ENCODE data around the gene TMEM167A. TPM values are rescaled to one million over a fixed set of nuclear protein-coding genes. Genes with fewer than 3 reads are reported as not detected.

Gene TMEM167A
- total and polyA plus RNA-seq, 2 of the 4 experiments (the other 2 are of a cell fraction) = 34.6 to 45.1 TPM

DNA sequence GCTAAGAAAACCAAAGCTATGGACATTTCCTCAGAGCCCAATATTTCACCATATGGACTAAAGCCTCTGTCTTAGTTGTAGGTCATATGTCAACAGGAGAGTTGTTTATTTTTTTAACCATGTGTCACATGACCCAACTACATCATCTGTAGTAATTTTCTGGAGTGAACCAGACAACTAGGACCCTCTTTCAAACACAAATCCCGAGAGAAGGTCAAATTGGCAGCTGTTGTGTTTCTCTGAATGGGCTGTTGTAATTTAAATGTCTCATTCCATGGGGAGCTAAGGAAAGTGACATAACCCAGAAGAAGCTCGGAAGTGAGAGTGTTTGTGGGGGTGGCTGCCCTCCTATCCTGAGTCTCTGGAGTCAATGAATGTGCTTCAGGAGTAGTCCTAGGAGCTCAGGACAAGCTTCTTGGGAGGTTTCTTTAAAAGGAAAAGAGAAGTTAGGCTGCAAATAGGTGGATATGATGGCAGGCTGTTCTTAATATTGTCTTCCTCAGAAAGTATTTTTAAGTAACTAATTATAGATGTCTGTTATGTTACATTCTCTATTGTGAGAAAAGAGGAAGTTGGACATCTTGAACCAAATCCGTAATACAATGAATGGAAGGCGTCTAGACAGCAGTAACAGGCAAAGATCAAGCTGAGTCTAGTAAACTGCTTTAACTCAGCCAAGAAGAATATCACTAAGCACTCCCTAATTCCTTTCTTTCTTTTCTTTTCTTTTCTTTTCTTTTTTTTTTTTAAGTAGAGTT, 50.1 kb downstream of the TMEM167A start:
- H3K27ac ChIP-seq (ENCODE audit: insufficient read depth, low read length) = no peak overlapping the region
- in situ Hi-C loops (cut with MboI; ENCODE audit: low sequenced_read_pairs) = no loop called here
- H4K20me1 ChIP-seq (ENCODE audit: insufficient read depth, low read length) = no peaks in the 10 kb centered on the region
- POLR2A ChIA-PET (ENCODE audit: unreplicated experiment) = no interaction called here
- no peak overlapping the region for H2BK15ac ChIP-seq (ENCODE audit: low read depth, low read length)
- H3K18ac ChIP-seq (ENCODE audit: low read depth, low read length) = no peak overlapping the region
- no peak overlapping the region for H3K4me3 ChIP-seq (ENCODE audit: insufficient read depth, low read depth, low read length)
- no peak overlapping the region for H3K56ac ChIP-seq (ENCODE audit: extremely low read depth, insufficient read depth, low read length)
- H3K36me3 ChIP-seq (ENCODE audit: control insufficient read depth, insufficient read depth, low read length) = no peaks in the 10 kb centered on the region
- no peak for ATAC-seq (ENCODE audit: low read depth)
- H3K9ac ChIP-seq (ENCODE audit: low read depth, low read length) = no peak overlapping the region
- no peaks in the 10 kb centered on the region for H3K27me3 ChIP-seq (ENCODE audit: control insufficient read depth, insufficient read depth, low read length)
- H2AK5ac ChIP-seq (ENCODE audit: low read depth, low read length) = no peak overlapping the region
- H3K14ac ChIP-seq (replicated peaks; ENCODE audit: low read depth, low read length) = no peak overlapping the region
- H2BK20ac ChIP-seq (ENCODE audit: low read depth, low read length) = no peak overlapping the region
- H2BK120ac ChIP-seq (ENCODE audit: low read depth, low read length) = no peak overlapping the region
- H4K91ac ChIP-seq (ENCODE audit: insufficient read depth, low read depth, low read length) = no peak overlapping the region
- dilution Hi-C loops (cut with HindIII; ENCODE audit: low sequenced_read_pairs, unreplicated experiment) = no loop called here
- no peaks in the 10 kb centered on the region for H3K79me1 ChIP-seq (ENCODE audit: low read depth in 1 of 2, low read length in 2 of 2)
- TF ChIP-seq RFX5 (IDR thresholded peaks at IDR 0.05; ENCODE audit: low read depth, low read length) (no peak), MAZ (IDR thresholded peaks at IDR 0.05; ENCODE audit: borderline replicate concordance, low read depth, low read length) (no peak), RAD21 (IDR thresholded peaks at IDR 0.05; ENCODE audit: low read length) (no peak), NFE2L2 (IDR thresholded peaks at IDR 0.05; ENCODE audit: low read depth, low read length) (no peak), CEBPB (IDR thresholded peaks at IDR 0.05; ENCODE audit: low read depth, low read length) (no peak), MXI1 (IDR thresholded peaks at IDR 0.05; ENCODE audit: borderline replicate concordance, low read depth, low read length) (no peak), CHD1 (IDR thresholded peaks at IDR 0.05; ENCODE audit: low read depth, low read length) (no peak), POLR2A (IDR thresholded peaks at IDR 0.05; ENCODE audit: low read depth, low read length) (no peak), RCOR1 (IDR thresholded peaks at IDR 0.05; ENCODE audit: insufficient replicate concordance, low read length) (no peak), SMC3 (IDR thresholded peaks at IDR 0.05; ENCODE audit: low read depth, low read length) (no peak), BHLHE40 (IDR thresholded peaks at IDR 0.05; ENCODE audit: low read depth, low read length) (no peak), FOS (IDR thresholded peaks at IDR 0.05; ENCODE audit: low read depth, low read length) (no peak), MAFK (IDR thresholded peaks at IDR 0.05; ENCODE audit: low read depth, low read length) (no peak)
- TF ChIP-seq, protein P1, sequence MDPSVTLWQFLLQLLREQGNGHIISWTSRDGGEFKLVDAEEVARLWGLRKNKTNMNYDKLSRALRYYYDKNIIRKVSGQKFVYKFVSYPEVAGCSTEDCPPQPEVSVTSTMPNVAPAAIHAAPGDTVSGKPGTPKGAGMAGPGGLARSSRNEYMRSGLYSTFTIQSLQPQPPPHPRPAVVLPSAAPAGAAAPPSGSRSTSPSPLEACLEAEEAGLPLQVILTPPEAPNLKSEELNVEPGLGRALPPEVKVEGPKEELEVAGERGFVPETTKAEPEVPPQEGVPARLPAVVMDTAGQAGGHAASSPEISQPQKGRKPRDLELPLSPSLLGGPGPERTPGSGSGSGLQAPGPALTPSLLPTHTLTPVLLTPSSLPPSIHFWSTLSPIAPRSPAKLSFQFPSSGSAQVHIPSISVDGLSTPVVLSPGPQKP (IDR thresholded peaks at IDR 0.05; ENCODE audit: borderline replicate concordance, low read depth, low read length) = no peak
- TF ChIP-seq, protein P2, sequence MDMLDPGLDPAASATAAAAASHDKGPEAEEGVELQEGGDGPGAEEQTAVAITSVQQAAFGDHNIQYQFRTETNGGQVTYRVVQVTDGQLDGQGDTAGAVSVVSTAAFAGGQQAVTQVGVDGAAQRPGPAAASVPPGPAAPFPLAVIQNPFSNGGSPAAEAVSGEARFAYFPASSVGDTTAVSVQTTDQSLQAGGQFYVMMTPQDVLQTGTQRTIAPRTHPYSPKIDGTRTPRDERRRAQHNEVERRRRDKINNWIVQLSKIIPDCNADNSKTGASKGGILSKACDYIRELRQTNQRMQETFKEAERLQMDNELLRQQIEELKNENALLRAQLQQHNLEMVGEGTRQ (IDR thresholded peaks at IDR 0.05; ENCODE audit: low read depth, low read length) = no peak
- TF ChIP-seq, protein P3, sequence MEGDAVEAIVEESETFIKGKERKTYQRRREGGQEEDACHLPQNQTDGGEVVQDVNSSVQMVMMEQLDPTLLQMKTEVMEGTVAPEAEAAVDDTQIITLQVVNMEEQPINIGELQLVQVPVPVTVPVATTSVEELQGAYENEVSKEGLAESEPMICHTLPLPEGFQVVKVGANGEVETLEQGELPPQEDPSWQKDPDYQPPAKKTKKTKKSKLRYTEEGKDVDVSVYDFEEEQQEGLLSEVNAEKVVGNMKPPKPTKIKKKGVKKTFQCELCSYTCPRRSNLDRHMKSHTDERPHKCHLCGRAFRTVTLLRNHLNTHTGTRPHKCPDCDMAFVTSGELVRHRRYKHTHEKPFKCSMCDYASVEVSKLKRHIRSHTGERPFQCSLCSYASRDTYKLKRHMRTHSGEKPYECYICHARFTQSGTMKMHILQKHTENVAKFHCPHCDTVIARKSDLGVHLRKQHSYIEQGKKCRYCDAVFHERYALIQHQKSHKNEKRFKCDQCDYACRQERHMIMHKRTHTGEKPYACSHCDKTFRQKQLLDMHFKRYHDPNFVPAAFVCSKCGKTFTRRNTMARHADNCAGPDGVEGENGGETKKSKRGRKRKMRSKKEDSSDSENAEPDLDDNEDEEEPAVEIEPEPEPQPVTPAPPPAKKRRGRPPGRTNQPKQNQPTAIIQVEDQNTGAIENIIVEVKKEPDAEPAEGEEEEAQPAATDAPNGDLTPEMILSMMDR (conservative IDR thresholded peaks at IDR 0.05; ENCODE audit: low read depth, low read length) = no peak
- no TSS peak for BruUV-seq (replicated peaks)
- no CpG with 5 or more reads among the region's 4 CpGs for WGBS, 2 experiments (ENCODE audit: extremely low coverage in 2 of 2, insufficient read length in 1 of 2)
- no peak overlapping the region for H2AFZ ChIP-seq (replicated peaks; ENCODE audit: low read length, poor library complexity)
- peak; percentile 5 for DNase-seq
- H2AK9ac ChIP-seq (replicated peaks; ENCODE audit: low read depth, low read length, poor library complexity) = no peak overlapping the region
- intact Hi-C loops (cut with micrococcal nuclease) = no loop called here
- H3K9me1 ChIP-seq (ENCODE audit: insufficient read depth, low read length) = no peaks in the 10 kb centered on the region
- no peak overlapping the region for H3K4ac ChIP-seq (ENCODE audit: low read depth, low read length)
- no peaks in the 10 kb centered on the region for H3K9me3 ChIP-seq (ENCODE audit: control insufficient read depth, insufficient read depth, low read length)
- no peak overlapping the region for H3K23ac ChIP-seq (ENCODE audit: low read depth, low read length)
- CTCF ChIA-PET = no interaction called here
- no peak overlapping the region for H3K4me2 ChIP-seq (ENCODE audit: low read depth, low read length)
- H2BK5ac ChIP-seq (ENCODE audit: low read depth, low read length, poor library complexity, severe bottlenecking) = no peak overlapping the region
- H3K4me1 ChIP-seq (ENCODE audit: control insufficient read depth, insufficient read depth, low read length) = peaks cover 2% of the 10 kb centered on the region
- no peak overlapping the region for H4K8ac ChIP-seq (ENCODE audit: low read depth in 2 of 2, low read length in 2 of 2)
- H4K5ac ChIP-seq (ENCODE audit: low read depth, low read length) = no peak overlapping the region

All from IMR-90 (cell line).